Measurements from ENCODE around the gene CAPN14. TPM values are rescaled to one million over a fixed set of nuclear protein-coding genes. Genes with fewer than 3 reads are reported as not detected.

Gene CAPN14
- total RNA-seq, 1 experiment from 2014 or later, result 0.05 TPM

DNA sequence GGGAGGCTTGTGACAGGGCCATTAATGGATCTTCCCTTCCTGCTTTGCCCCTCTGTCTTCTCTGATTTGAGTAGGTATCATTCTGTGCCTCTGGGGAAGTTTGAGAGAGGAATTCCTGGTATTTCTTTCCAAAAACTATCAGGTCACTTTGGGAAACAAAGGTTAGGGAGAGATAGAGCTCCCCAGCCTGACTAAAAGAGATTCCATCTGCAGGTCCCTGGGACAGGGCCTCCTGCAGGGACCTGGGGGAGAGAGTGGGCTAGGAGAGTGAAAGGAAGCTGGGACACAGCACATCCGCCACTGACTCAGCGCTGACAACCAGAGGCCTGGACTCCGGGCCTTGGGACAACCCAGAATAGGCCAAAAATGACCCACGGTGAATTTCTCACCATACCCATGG is 85.4 kb downstream of the CAPN14 start:
- intact Hi-C loops (cut with micrococcal nuclease; ENCODE audit: unreplicated experiment) (no loop called here), in situ Hi-C loops (cut with HindIII; ENCODE audit: low pct_unique_long_range_greater_than_20kb, low sequenced_read_pairs) (no loop called here)
- H3K4me1 ChIP-seq (ENCODE audit: control insufficient read depth, insufficient read depth, low read length), result no peaks in the 10 kb centered on the region
- no peak for DNase-seq (ENCODE audit: low read depth, low spot score)
- no peak overlapping the region for H3K4me3 ChIP-seq (ENCODE audit: low read depth in 2 of 2, low read length in 2 of 2)
- no TSS peak for BruUV-seq (replicated peaks)
- H3K27me3 ChIP-seq (ENCODE audit: control insufficient read depth, insufficient read depth, low read length), result peaks cover 27% of the 10 kb centered on the region
- no peaks in the 10 kb centered on the region for H3K9me3 ChIP-seq (ENCODE audit: control insufficient read depth, insufficient read depth, low read depth, low read length)
- ChIA-PET POLR2A (no interaction called here), CTCF (no interaction called here)
- ATAC-seq, result no peak
- TF ChIP-seq TCF7L2 (IDR thresholded peaks at IDR 0.05; ENCODE audit: low read depth, low read length) (no peak), POLR2AphosphoS5 (IDR thresholded peaks at IDR 0.05; ENCODE audit: low read depth, low read length) (no peak), SIN3A (IDR thresholded peaks at IDR 0.05; ENCODE audit: borderline replicate concordance, insufficient read depth, low read depth, low read length) (no peak)
- TF ChIP-seq, protein P1, sequence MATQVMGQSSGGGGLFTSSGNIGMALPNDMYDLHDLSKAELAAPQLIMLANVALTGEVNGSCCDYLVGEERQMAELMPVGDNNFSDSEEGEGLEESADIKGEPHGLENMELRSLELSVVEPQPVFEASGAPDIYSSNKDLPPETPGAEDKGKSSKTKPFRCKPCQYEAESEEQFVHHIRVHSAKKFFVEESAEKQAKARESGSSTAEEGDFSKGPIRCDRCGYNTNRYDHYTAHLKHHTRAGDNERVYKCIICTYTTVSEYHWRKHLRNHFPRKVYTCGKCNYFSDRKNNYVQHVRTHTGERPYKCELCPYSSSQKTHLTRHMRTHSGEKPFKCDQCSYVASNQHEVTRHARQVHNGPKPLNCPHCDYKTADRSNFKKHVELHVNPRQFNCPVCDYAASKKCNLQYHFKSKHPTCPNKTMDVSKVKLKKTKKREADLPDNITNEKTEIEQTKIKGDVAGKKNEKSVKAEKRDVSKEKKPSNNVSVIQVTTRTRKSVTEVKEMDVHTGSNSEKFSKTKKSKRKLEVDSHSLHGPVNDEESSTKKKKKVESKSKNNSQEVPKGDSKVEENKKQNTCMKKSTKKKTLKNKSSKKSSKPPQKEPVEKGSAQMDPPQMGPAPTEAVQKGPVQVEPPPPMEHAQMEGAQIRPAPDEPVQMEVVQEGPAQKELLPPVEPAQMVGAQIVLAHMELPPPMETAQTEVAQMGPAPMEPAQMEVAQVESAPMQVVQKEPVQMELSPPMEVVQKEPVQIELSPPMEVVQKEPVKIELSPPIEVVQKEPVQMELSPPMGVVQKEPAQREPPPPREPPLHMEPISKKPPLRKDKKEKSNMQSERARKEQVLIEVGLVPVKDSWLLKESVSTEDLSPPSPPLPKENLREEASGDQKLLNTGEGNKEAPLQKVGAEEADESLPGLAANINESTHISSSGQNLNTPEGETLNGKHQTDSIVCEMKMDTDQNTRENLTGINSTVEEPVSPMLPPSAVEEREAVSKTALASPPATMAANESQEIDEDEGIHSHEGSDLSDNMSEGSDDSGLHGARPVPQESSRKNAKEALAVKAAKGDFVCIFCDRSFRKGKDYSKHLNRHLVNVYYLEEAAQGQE (IDR thresholded peaks at IDR 0.05; ENCODE audit: insufficient read depth in 1 of 2, low read depth in 2 of 2, low read length in 1 of 2), result no peak
- TF ChIP-seq, protein P2, sequence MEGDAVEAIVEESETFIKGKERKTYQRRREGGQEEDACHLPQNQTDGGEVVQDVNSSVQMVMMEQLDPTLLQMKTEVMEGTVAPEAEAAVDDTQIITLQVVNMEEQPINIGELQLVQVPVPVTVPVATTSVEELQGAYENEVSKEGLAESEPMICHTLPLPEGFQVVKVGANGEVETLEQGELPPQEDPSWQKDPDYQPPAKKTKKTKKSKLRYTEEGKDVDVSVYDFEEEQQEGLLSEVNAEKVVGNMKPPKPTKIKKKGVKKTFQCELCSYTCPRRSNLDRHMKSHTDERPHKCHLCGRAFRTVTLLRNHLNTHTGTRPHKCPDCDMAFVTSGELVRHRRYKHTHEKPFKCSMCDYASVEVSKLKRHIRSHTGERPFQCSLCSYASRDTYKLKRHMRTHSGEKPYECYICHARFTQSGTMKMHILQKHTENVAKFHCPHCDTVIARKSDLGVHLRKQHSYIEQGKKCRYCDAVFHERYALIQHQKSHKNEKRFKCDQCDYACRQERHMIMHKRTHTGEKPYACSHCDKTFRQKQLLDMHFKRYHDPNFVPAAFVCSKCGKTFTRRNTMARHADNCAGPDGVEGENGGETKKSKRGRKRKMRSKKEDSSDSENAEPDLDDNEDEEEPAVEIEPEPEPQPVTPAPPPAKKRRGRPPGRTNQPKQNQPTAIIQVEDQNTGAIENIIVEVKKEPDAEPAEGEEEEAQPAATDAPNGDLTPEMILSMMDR (IDR thresholded peaks at IDR 0.05), result no peak
- no peaks in the 10 kb centered on the region for H3K36me3 ChIP-seq (ENCODE audit: control insufficient read depth, insufficient read depth, low read length)
- H3K27ac ChIP-seq (ENCODE audit: low read length), result no peak overlapping the region

DNA sequence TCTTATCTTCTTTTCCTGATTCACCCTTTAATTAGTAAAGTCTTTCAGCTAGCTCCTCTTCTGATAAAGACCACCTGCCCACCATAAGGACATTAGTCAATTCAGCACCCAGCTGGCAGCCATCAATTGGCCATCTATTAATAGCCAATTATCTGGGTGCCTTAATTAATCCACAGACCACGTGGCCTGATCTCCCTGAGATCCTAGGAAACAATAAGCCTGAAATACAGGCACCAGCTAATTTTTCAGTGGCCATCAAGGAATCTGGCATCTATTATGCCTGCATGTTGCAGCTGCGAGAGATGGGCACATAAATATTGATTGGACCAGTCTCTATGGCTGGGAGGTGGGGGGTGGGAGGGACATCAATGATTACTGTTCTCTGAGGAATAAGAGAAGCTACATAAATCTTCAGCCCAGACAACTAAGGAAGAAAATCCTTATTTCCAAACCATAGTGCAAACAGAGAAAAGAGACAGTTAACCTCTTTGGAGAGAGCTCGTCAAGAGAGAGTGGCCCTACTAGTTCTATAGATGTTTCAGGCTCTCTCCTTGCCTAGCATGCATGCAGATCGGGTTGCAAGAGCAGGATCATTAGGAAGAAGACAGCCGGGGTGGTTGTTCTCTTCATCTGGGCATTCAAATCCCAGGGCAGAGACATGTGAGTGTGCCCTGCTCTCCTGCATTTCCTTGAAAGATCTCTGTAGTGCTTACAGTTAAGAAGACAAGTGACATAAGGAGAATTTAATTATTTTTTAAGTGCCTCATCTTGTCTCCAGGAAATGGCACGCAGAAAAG is 87.7 kb downstream of the CAPN14 start:
- no TSS peak for BruUV-seq (replicated peaks)
- H3K9me3 ChIP-seq (ENCODE audit: control insufficient read depth, insufficient read depth, low read depth, low read length), result no peaks in the 10 kb centered on the region
- ATAC-seq (no peak), DNase-seq (ENCODE audit: low read depth, low spot score) (no peak)
- H3K4me1 ChIP-seq (ENCODE audit: control insufficient read depth, insufficient read depth, low read length), result no peaks in the 10 kb centered on the region
- H3K4me3 ChIP-seq (ENCODE audit: low read depth in 2 of 2, low read length in 2 of 2), result no peak overlapping the region
- ChIA-PET CTCF (no interaction called here), POLR2A (no interaction called here)
- H3K27ac ChIP-seq (ENCODE audit: low read length), result no peak overlapping the region
- no peaks in the 10 kb centered on the region for H3K36me3 ChIP-seq (ENCODE audit: control insufficient read depth, insufficient read depth, low read length)
- no peak for TF ChIP-seq SIN3A (IDR thresholded peaks at IDR 0.05; ENCODE audit: borderline replicate concordance, insufficient read depth, low read depth, low read length)
- TF ChIP-seq TCF7L2 (IDR thresholded peaks at IDR 0.05; ENCODE audit: low read depth, low read length), result no peak
- TF ChIP-seq POLR2AphosphoS5 (IDR thresholded peaks at IDR 0.05; ENCODE audit: low read depth, low read length), result no peak
- TF ChIP-seq, protein P1 (IDR thresholded peaks at IDR 0.05; ENCODE audit: insufficient read depth in 1 of 2, low read depth in 2 of 2, low read length in 1 of 2), result no peak
- TF ChIP-seq, protein P2 (IDR thresholded peaks at IDR 0.05), result no peak
- intact Hi-C loops (cut with micrococcal nuclease; ENCODE audit: unreplicated experiment), result no loop called here
- peaks cover 14% of the 10 kb centered on the region for H3K27me3 ChIP-seq (ENCODE audit: control insufficient read depth, insufficient read depth, low read length)
- in situ Hi-C loops (cut with HindIII; ENCODE audit: low pct_unique_long_range_greater_than_20kb, low sequenced_read_pairs), result no loop called here

All from Panc1 (cell line).